HuH-7.5 (cell line): ENCODE measurements around the gene SFXN4.
"Not testable (repeated sequence)": the region's sequence is repeated elsewhere in the genome, so short reads cannot be mapped to it uniquely, and the experiment has no call there.

Source experiments
- DNase-seq: peaks from one replicate; pipeline ENCODE4 v3.0.0; 2011; ENCODE audit warnings: low spot score

Gene SFXN4

DNA sequence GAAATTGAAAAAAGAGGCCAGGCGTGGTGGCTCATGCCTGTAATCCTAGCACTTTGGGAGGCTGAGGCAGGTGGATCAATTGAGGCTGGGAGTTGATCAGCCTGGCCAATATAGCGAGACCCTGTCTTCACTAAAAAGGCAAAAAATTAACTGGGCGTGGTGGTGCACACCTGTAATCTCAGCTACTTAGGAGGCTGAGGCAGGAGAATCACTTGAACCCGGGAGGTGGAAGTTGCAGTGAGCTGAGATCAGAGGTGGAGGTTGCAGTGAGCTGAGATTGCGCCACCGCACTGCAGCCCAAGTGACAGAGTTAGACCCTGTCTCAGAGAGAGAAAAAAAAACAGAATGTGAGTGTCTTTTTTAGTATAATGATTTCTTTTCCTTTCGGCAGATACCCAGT lies 59.6 kb downstream of the SFXN4 start:
- DNase-seq = not testable (repeated sequence)

DNA sequence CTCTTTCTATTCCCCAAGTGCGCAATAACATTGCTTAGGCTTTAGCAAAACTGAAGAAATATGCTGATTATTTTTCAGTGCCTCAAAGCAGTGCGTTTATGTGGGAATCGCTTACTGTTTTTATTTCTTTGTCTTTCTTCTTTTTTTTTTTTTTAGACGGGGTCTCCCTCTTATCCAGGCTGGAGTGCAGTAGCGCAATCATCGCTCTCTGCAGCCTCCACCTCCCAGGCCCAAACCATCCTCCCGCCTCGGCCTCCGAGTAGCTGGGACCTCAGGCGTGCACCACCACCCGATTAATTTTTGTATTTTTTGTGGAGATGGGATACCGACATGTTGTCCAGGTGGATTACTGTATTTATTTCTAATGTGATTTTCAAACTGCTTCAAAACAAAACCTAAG lies 60.4 kb downstream of the SFXN4 start:
- no peak for DNase-seq

DNA sequence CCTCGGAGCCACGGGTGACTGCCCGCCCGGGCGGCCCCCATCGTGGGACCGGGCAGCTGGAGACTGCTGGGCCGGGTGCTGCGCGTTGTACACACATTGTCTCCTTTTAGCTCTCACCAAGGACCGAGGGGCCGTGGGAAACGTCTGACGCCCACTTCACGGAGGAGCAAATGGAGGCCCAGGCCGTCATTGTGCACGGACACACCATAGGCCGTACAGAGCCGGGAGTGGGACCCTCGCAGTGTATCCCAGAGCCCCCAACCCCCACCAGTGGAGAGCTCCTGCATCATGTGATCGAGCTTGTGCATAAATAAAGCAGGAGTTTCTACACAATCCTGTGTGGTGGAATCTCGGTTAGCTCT lies 60.9 kb downstream of the SFXN4 start:
- DNase-seq = peak; percentile 29

DNA sequence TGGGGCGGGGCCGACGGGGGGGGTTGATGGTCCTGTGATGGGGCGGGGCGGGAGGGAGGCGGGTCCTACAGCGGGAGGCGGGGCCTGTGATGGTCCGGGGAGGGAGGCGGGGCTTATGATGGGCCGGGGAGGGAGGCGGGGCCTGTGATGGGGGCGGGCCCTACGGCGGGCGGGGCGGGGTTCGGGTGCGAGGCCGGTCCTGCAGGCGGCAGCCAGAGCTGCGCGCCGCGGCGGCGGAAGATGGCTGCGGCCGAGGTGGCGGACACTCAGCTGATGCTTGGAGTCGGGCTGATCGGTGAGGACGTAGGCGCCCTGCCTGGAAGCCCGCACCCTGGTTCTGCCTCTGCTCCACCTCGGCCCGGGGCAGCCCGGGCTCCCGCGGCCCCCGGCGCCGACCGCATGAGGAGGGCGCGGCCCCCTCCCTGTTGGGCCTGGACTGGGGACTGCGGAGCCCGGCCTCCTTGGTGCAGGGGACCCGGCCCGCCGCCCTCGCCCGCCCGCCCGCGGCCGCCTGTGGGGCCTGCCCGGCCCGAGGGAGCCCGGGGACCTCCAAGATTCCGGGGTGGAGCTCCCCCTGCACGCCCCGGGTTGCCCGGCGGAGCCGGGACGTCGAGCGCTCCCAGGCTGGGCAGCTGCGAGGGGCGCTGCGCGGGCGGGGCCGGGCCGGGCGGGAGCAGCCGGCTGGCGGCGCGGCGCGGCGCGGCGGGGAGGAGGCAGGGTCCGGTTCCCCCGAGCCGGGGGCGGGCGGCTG lies 61.4 kb downstream of the SFXN4 start, which contains the start of gene DENND10:
DENND10 (plus strand) TSS at position 211 of the 751 bp plus-strand sequence; CDS start at position 241, 30 bp downstream.
- DNase-seq = peak; percentile 82

DNA sequence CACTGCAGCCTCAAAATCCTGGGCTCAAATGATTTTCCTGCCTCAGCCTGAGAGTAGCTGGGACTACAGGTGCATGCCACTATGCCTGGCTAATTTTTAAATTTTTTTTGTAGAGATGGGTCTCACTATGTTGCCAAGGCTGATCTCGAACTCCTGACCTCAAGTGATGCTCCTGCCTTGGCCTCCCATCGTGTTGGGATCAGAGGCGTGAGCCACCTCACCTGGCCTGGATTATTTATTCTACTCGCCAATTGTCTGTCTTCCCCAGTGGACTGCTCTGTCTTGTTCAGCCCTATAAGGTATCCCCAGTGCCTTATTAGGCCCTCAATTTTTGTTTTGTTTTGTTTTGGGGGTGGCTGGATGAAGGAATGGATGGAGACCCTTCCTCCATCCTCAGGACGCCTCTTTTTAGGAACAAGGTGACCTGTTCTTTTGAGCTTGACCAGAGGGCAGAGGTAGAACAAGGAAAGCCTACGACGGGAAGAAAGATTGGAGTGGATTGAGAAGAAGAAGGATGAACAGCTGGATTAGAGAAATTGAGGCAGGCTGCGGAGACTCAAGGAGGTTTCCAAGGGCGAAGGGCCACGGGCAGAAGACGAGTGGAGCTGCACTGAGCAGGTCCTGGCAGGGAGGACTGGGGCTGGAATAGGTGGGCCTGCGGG lies 62.1 kb downstream of the SFXN4 start:
- no peak for DNase-seq

DNA sequence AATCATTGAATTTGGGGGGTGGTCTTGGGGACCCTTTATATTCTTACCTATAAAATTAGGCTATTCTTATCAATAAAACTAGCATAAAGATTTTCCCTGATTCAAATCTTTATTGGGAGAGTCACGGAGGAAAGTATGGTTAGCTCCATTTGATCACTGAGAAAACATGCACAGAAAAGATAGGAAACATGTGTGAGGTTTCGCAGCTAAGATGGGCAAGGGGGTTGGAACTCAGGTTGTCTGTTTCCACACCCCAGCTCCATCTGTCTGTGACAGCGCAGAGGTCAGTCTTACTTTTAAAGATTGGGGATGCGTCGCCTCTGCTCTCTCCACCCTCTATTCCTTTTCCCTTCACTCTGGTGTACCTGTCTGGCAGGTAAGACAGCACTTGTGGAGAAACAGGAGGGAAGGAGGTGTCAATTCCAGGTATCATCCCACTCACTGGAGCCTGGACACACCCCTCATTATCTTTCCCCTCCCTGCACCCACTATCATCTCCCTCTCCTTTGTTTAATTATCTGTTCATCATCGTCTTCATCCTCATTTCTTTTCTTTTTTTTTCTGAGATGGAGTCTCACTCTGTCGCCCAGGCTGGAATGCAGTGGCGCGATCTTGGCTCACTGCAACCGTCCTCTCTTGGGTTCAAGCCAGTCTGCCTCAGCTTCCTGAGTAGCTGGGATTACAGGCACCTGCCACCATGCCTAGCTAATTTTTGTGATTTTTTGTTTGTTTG lies 64.0 kb downstream of the SFXN4 start:
- no peak for DNase-seq

DNA sequence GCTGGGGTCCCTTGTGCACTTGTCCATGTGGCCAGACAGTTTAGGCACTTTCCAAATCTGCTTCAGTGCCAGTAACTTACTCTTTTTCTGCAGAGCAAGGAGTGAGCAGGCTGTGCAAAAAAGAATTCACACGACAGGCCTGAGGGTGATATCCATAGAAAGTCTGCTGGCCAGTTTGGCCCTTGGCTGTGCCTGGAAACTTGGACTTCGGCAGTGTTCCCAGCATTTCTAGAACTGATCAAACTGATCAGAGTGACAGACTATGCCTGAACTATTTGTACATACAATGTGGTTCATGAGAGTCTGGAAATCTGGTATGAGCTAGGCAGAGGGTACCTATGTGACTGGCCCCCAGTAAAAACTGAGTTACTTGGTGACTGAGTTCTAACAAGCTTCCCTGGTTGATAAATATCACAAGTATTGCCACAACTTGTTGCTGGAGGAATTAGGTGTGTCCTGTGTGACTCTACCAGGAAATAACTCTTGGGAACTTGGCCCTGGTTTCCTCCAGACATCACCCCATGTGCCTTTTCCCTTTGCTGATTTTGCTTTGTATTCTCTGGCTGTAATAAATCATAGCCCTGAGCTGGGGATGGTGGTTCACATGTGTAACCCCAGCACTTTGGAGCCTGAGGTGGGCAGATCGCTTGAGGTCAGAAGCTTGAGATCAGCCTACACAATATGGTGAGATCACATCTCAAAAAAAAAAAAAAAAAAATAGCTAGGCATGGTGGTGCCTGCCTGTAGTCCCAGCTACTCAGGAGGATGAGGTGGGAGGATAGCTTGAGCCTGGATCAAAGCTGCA lies 64.9 kb downstream of the SFXN4 start:
- no peak for DNase-seq

DNA sequence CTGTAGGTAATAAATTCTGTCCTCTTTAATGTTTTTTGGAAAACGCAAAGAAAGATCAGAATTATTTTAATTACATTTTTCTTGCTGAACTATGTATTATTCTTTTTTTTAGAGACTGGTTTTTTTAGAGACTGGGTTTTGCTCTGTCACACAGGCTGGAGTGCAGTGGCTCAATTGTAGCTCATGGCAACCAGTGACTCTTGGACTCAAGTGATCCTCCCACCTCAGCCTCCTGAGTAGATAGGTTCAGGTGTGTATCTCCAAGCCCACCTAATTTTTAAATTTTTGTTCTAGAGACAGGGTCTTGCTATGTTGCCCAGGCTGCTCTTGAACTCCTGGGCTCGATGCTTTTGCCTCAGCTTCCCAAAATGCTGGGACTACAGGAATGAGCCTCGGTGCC lies 66.9 kb downstream of the SFXN4 start:
- no peak for DNase-seq

DNA sequence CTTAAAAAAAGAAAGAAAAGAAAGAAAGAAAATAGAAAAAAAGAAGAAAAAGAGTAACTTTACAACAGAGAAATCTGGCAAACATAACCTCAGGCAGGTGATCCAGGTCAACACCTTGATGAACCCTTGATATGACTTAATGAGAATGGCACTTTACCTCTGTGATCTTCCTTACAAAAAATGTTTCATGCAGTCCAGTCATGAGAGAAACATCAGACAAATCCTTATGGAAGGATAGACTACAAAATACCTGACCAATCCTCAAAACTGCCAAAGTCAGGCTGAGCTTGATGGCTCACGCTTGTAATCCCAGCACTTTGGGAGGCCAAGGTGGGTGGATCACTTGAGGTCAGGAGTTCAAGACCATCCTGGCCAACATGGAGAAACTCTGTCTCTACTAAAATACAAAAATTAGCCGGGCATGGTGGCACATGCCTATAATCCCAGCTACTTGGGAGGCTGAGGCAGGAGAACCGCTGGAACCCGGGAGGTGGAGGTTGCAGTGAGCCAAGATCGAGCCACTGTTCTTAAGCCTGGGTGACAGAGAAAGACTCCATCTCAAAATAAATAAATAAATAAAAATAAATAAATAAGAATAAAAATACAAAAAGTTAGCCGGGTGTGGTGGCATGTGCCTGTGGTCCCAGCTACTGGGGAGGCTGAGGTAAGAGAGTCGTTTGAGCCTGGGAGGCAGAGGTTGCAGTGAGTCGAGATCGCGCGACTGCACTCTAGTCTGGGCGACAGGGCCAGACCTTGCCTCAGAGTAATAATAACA lies 68.7 kb downstream of the SFXN4 start:
- not testable (repeated sequence) for DNase-seq

DNA sequence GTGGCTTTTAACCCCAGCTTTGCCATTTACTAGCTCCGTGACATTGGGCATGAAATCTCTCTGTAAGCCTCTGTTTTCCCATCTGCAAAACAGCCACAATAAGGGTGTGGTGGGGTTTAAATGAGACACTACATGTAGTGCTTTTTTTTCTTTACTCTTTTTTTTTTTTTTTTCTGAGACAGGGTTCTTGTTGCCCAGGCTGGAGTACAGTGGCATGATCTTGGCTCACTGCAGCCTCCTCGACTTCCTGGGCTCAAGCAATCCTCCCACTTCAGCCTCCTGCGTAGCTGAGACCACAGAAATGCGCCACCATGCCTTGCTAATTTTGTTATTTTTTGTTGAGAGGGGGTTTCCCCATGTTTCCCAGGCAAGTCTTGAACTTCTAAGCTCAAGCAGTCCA lies 69.9 kb downstream of the SFXN4 start:
- DNase-seq = no peak

DNA sequence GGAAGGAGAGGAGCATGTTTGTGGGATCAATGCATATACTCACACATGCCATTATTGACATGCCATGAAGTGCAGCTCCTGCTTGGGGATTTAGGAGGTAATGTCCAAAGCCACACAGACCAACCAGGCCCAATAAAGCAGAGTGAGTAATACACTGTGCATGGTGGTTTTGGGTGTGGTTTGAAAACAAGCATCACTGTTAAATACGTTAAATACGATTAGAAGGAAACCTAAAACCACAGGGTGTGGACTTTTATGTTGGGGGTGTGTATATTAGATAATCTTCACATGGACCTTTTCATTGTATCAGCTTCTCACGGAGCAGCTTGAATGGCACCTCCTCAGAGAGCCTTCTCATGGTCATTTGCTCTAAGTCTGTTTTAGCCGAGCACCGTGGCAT lies 74.5 kb downstream of the SFXN4 start:
- DNase-seq = no peak
